ENCODE measurements around the gene AR.

Gene AR

GRCh38 chrX:67718926-67719325 lies 175.1 kb downstream of the AR start:
- ChIA-PET CTCF (no interaction called here), POLR2A (no interaction called here)
- no peak for TF ChIP-seq CTCF (IDR thresholded peaks at IDR 0.05; ENCODE audit: control extremely low read depth, extremely low read depth, low read depth, missing control alignments)
- DNase-seq (ENCODE audit: extremely low spot score) = no peak

- TF ChIP-seq CTCF (IDR thresholded peaks at IDR 0.05; ENCODE audit: control extremely low read depth, extremely low read depth, low read depth, missing control alignments) = no peak
- no peak for DNase-seq (ENCODE audit: extremely low spot score)
- CTCF ChIA-PET = no interaction called here
- POLR2A ChIA-PET = no interaction called here
These were observed 176.5 kb downstream of the AR start for GRCh38 chrX:67720344-67720743.

- POLR2A ChIA-PET = no interaction called here
- no peak for DNase-seq (ENCODE audit: extremely low spot score)
- CTCF ChIA-PET = no interaction called here
- no peak for TF ChIP-seq CTCF (IDR thresholded peaks at IDR 0.05; ENCODE audit: control extremely low read depth, extremely low read depth, low read depth, missing control alignments)
These were observed 177.5 kb downstream of the AR start for GRCh38 chrX:67721321-67721720.

- DNase-seq (ENCODE audit: extremely low spot score) = no peak
- CTCF ChIA-PET = no interaction called here
- TF ChIP-seq CTCF (IDR thresholded peaks at IDR 0.05; ENCODE audit: control extremely low read depth, extremely low read depth, low read depth, missing control alignments) = no peak
- POLR2A ChIA-PET = no interaction called here
These were observed 179.9 kb downstream of the AR start for GRCh38 chrX:67723580-67724351.

- DNase-seq (ENCODE audit: extremely low spot score) = no peak
- no peak for TF ChIP-seq CTCF (IDR thresholded peaks at IDR 0.05; ENCODE audit: control extremely low read depth, extremely low read depth, low read depth, missing control alignments)
- CTCF ChIA-PET = no interaction called here
- POLR2A ChIA-PET = no interaction called here
These were observed 180.7 kb downstream of the AR start for GRCh38 chrX:67724359-67725110.

- POLR2A ChIA-PET = no interaction called here
- no peak for TF ChIP-seq CTCF (IDR thresholded peaks at IDR 0.05; ENCODE audit: control extremely low read depth, extremely low read depth, low read depth, missing control alignments)
- no peak for DNase-seq (ENCODE audit: extremely low spot score)
- CTCF ChIA-PET = no interaction called here
These were observed 181.7 kb downstream of the AR start for GRCh38 chrX:67725471-67725870.

Measured in GM10248 (cell line).